ENCODE measurements around the gene TDRKH. TPM values are rescaled to one million over a fixed set of nuclear protein-coding genes. Genes with fewer than 3 reads are reported as not detected.
"Not testable (repeated sequence)": the region's sequence is repeated elsewhere in the genome, so short reads cannot be mapped to it uniquely, and the experiment has no call there.

The TDRKH gene
- total RNA-seq, 1 experiment from 2014 or later: 5.6 TPM

- in situ Hi-C loops (cut with HindIII; ENCODE audit: low pct_unique_long_range_greater_than_20kb, low sequenced_read_pairs): no loop called here
- no peak for DNase-seq (ENCODE audit: low read depth)
Measured at GRCh38 chr1:151777317-151777716, 13.0 kb downstream of the TDRKH start.

GRCh38 chr1:151776665-151777062, 13.6 kb downstream of the TDRKH start:
- in situ Hi-C loops (cut with HindIII; ENCODE audit: low pct_unique_long_range_greater_than_20kb, low sequenced_read_pairs): no loop called here
- no peak for DNase-seq (ENCODE audit: low read depth)

- in situ Hi-C loops (cut with HindIII; ENCODE audit: low pct_unique_long_range_greater_than_20kb, low sequenced_read_pairs): no loop called here
- no peak for DNase-seq (ENCODE audit: low read depth)
Measured at GRCh38 chr1:151775894-151776664, 14.2 kb downstream of the TDRKH start.

DNA sequence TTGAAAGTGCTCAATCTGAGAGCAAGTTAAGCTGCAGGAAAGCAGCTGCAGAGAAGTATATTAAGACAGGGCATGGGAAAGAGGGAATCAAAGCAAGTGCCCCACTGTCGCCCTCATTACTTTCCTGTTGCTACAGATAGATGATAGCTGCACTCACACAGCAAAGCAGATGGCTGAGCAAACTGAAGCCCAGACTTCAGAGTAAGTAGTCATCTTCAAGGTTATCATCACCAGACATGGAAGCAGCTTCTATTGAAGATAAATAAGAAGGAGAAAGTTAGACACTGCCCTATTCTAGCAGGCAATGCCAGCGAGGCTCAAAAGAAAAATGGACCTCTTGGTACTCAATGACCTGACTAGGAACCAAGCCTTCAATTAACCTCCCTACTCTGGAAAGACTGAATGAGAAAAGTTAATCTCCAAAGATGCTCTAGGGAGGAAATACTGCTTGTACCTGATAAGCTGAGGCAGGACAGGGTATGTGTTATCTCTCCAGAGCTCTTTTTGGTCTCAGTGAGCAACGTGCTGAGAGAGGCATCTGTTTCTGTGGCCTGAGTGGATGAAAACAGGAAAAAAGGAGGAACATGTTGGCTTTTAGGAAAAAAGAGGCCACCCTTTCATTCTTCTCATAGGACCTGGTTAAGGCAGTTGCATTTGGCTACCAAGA, 15.9 kb downstream of the TDRKH start:
- in situ Hi-C loops (cut with HindIII; ENCODE audit: low pct_unique_long_range_greater_than_20kb, low sequenced_read_pairs): no loop called here
- DNase-seq (ENCODE audit: low read depth): no peak

DNA sequence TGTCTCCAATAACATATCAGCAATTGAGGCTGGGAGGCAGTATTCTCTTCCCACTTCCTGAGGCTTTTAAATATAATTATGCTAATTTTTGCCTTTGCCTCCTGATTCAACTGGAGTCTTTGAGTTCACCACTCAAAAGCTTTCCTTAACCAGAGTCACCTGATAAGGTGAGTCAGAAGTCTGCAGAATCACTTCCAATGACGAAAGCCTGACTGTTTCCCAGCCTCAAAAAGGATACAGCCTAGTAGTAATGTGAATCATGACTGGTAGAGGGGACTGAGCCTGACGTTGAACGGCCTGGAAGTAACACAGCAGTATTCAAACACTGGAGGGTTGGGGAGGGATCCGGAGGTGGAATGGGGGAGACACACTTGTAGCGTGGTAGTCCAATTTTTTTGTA, 16.6 kb downstream of the TDRKH start:
- peak; percentile 79 for DNase-seq (ENCODE audit: low read depth)
- in situ Hi-C loops (cut with HindIII; ENCODE audit: low pct_unique_long_range_greater_than_20kb, low sequenced_read_pairs): no loop called here

DNA sequence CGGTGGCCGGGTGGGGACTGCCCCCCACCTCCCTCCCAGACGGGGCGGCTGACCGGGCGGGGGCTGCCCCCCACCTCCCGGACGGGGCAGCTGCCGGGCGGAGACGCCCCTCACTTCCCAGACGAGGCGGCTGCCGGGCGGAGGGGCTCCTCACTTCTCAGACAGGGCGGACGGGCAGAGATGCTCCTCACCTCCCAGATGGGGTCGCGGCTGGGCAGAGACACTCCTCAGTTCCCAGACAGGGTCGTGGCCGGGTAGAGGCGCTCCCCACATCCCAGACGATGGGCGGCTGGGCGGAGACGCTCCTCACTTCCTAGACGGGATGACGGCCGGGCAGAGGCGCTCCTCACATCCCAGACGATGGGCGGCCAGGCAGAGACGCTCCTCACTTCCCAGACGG, 21.0 kb downstream of the TDRKH start:
- DNase-seq (ENCODE audit: low read depth); in situ Hi-C loops (cut with HindIII; ENCODE audit: low pct_unique_long_range_greater_than_20kb, low sequenced_read_pairs): not testable (repeated sequence)

DNA sequence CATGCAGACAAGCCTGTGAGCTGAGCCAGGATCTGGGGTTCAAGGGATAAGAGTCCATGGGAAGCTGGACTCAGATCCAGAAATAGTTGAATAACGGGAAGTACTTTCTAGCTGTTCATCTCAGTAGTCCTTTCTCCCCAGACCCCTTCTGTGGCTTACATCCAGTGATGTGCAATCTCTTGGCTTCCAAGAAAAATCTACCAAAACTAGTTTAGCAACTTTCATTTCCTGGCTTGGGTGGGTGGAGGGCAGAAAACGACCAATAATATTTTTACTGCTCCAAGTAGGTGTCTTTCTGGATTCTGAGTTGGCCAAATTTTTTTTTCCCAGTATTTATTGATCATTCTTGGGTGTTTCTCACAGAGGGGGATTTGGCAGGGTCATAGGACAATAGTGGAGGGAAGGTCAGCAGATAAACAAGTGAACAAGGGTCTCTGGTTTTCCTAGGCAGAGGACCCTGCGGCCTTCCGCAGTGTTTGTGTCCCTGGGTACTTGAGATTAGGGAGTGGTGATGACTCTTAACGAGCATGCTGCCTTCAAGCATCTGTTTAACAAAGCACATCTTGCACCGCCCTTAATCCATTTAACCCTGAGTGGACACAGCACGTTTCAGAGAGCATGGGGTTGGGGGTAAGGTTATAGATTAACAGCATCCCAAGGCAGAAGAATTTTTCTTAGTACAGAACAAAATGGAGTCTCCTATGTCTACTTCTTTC, 21.8 kb downstream of the TDRKH start:
- in situ Hi-C loops (cut with HindIII; ENCODE audit: low pct_unique_long_range_greater_than_20kb, low sequenced_read_pairs); DNase-seq (ENCODE audit: low read depth): not testable (repeated sequence)

GRCh38 chr1:151763990-151764389, 26.3 kb downstream of the TDRKH start:
- no peak for DNase-seq (ENCODE audit: low read depth)

GRCh38 chr1:151762941-151763921, 27.1 kb downstream of the TDRKH start, which contains the start of gene MRPL9:
Gene MRPL9 (minus strand): TSS chr1:151763496. CDS start chr1:151763479, 17 bp downstream.
- DNase-seq (ENCODE audit: low read depth): peak; percentile 78
- in situ Hi-C loops (cut with HindIII; ENCODE audit: low pct_unique_long_range_greater_than_20kb, low sequenced_read_pairs): no loop called here

More at GRCh38 chr1:151763990-151764389, 26.3 kb downstream of the TDRKH start:
- in situ Hi-C loops (cut with HindIII; ENCODE audit: low pct_unique_long_range_greater_than_20kb, low sequenced_read_pairs): no loop called here

DNA sequence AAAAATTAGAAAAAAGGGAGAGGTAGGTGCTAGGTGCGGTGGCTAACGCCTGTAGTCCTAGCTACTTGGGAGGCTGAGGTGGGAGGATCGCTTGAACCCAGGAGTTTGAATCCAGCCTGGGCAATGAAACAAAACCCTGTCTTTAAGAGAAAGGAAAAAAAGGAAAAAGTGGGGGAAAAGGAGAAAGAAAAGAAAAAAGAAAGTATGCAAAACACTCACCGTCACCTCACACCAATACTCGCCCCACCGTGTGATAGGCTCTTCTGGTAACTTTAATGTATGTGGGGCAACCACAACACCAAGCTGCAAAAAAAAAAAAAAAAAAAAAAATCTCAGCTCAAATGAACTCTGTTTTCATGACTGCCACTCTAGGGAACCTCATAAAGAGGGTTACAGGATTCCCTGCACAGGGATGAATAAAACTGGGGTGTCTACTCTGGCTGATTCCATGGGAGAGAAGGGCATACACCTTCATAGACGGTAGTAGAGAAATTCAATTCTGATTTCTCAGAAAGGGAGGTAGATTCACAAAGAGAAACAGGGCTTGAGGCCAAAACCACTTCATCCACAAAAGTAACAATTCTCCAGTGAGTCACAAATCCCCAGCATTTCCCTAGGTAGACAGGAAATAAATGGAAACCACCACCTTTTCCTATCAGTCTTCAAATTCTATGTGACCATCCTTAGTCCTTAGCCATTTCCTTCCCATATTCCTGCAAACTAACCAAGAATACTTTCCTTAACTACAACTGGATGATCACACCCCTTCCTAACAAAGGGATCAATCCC, 29.5 kb downstream of the TDRKH start:
- DNase-seq (ENCODE audit: low read depth): no peak
- in situ Hi-C loops (cut with HindIII; ENCODE audit: low pct_unique_long_range_greater_than_20kb, low sequenced_read_pairs): no loop called here

GRCh38 chr1:151759241-151759640, 31.1 kb downstream of the TDRKH start:
- no peak for DNase-seq (ENCODE audit: low read depth)
- in situ Hi-C loops (cut with HindIII; ENCODE audit: low pct_unique_long_range_greater_than_20kb, low sequenced_read_pairs): no loop called here

GRCh38 chr1:151756291-151756690, 34.0 kb downstream of the TDRKH start:
- in situ Hi-C loops (cut with HindIII; ENCODE audit: low pct_unique_long_range_greater_than_20kb, low sequenced_read_pairs): no loop called here
- DNase-seq (ENCODE audit: low read depth): no peak

DNA sequence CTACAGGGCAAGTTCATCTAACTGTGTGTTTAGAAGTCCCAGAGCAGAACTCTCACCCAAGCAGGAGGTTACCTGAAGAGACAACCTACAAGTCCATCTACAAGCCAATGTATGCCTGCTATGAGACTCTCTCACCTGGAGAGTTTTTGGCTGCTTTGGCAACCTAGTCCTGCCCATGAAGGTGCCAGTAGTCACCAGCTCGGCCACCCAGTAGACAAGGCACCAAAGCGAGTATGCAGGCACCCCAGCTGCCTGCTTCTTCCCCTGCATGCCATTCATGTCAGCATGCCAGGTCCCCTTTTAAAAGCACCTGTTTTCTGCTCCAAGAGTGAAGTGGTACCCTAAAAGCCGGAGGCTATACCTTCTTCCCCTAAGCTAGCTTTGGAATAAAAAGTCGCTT, 48.8 kb downstream of the TDRKH start:
- in situ Hi-C loops (cut with HindIII; ENCODE audit: low pct_unique_long_range_greater_than_20kb, low sequenced_read_pairs): no loop called here
- DNase-seq (ENCODE audit: low read depth): no peak

DNA sequence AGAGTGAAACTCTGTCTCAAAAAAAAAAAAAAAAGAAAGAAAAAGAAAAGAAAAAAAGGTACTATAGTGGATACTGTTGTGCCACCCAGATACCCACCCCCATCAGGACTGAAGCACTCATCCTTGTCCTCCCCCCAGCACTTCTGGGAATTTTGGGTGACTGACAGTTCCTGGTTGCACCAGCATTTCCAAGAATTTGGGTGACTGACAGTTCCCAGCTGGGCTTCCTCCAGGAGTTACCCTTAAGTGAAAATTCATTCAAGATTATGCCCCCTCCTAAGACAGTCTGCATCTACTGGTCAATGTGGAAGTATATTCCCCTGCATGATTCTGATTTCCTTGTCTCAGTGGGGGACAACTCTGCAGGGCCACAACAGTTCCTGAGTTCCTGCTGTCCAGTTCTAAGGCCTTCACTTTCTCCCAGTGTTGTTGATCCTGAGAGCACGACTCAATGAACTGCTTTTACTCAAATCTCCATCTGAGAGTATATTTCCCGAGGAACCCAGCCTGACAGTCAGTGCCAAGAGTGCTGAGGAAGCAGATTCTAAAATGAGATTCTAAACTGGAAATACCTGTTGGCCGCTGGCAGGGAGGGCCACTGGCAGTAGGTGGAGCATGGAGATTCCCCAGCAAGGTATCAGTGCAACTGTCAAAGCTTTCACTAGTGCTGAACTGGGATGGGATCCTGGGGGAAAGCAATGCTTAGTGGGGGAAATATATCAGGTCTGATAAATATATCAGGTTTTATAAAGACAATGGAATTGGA, 50.5 kb downstream of the TDRKH start:
- in situ Hi-C loops (cut with HindIII; ENCODE audit: low pct_unique_long_range_greater_than_20kb, low sequenced_read_pairs): no loop called here
- DNase-seq (ENCODE audit: low read depth): no peak

GRCh38 chr1:151737479-151737878, 52.8 kb downstream of the TDRKH start:
- in situ Hi-C loops (cut with HindIII; ENCODE audit: low pct_unique_long_range_greater_than_20kb, low sequenced_read_pairs): no loop called here
- DNase-seq (ENCODE audit: low read depth): no peak

DNA sequence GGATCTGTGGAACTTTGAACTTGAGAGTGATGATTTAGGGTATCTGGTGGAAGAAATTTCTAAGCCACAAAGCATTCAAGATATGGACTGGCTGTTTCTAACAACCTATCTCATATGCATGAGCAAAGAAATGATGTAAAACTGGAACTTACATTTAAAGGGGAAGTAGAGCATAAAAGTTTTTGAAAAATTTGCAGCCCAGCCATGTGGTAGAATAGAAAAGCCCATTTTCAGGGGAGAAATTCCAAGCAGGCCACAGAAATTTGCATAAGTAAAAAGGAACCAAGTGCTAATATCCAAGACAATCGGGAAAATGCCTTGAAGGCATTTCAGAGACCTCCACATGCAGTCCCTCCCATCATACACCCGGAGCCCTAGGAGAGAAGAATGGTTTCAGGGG, 53.3 kb downstream of the TDRKH start:
- in situ Hi-C loops (cut with HindIII; ENCODE audit: low pct_unique_long_range_greater_than_20kb, low sequenced_read_pairs): no loop called here

GRCh38 chr1:151733995-151734394, 56.3 kb downstream of the TDRKH start:
- in situ Hi-C loops (cut with HindIII; ENCODE audit: low pct_unique_long_range_greater_than_20kb, low sequenced_read_pairs); DNase-seq (ENCODE audit: low read depth): not testable (repeated sequence)

More for the DNA sequence above, 53.3 kb downstream of the TDRKH start:
- no peak for DNase-seq (ENCODE audit: low read depth)

Data from Caki2 (cell line).